H1 (cell line): ENCODE data around the gene LHFPL6.

Experiments
- BCL11A ChIP-seq, 2 experiments: IDR thresholded peaks; one replicate each; pipeline ENCODE4 v1.6.1; 2011; ENCODE audit warnings: low read depth in 2 of 2, low read length in 2 of 2, mild to moderate bottlenecking in 2 of 2
- BRCA1 ChIP-seq: IDR thresholded peaks from 2 replicates; pipeline ENCODE4 v1.6.1; 2012; ENCODE audit warnings: low read depth, low read length, improper control_type of control experiment
- CTCF ChIP-seq, 3 experiments: IDR thresholded peaks; 1 replicate in 2 of 3; 2 replicates in 1 of 3; pipeline versions ENCODE4 v1.5.1 to v1.6.1; 2011; ENCODE audit warnings: low read length in 3 of 3, mild to moderate bottlenecking in 3 of 3, inconsistent platforms in 2 of 3, low read depth in 1 of 3, moderate library complexity in 1 of 3; ENCODE audit not compliant: insufficient read depth in 1 of 3; ENCODE audit errors: control extremely low read depth in 1 of 3
- EP300 ChIP-seq, 2 experiments: IDR thresholded peaks; 1 replicate in 1 of 2; 2 replicates in 1 of 2; pipeline ENCODE4 v1.6.1; 2011 to 2012; ENCODE audit warnings: low read depth in 2 of 2, low read length in 2 of 2, mild to moderate bottlenecking in 2 of 2, borderline replicate concordance in 1 of 2, inconsistent platforms in 1 of 2, moderate library complexity in 1 of 2
- EZH2 ChIP-seq: fragments of 200-600 bp; sonication (generic); IDR thresholded peaks from 2 replicates; pipeline ENCODE4 v1.7.1; 2012; ENCODE audit warnings: low read depth, mild to moderate bottlenecking, moderate library complexity, low read length, inconsistent platforms; ENCODE audit not compliant: severe bottlenecking
- GABPA ChIP-seq: IDR thresholded peaks from 2 replicates; pipeline ENCODE4 v1.6.1; 2011; ENCODE audit warnings: mild to moderate bottlenecking, low read length, moderate library complexity, borderline replicate concordance; ENCODE audit not compliant: insufficient read depth
- JUN ChIP-seq: IDR thresholded peaks from 2 replicates; pipeline ENCODE4 v1.6.1; 2011; ENCODE audit warnings: low read depth, mild to moderate bottlenecking, improper control_type of control experiment, low read length
- POLR2A ChIP-seq, 2 experiments: IDR thresholded peaks; 1 replicate in 1 of 2; 2 replicates in 1 of 2; pipeline ENCODE4 v1.6.1; 2011; ENCODE audit warnings: low read depth in 2 of 2, low read length in 2 of 2, mild to moderate bottlenecking in 2 of 2; ENCODE audit errors: control extremely low read depth in 1 of 2
- SIN3A ChIP-seq, 2 experiments: IDR thresholded peaks in 1 of 2; conservative IDR thresholded peaks in 1 of 2; 2 replicates each; pipeline ENCODE4 v1.6.1; 2011 to 2012; ENCODE audit warnings: low read length in 2 of 2, improper control_type of control experiment in 1 of 2, low read depth in 1 of 2, mild to moderate bottlenecking in 1 of 2
- TEAD4 ChIP-seq: IDR thresholded peaks from 2 replicates; pipeline ENCODE4 v1.6.1; 2012; ENCODE audit warnings: low read depth, low read length, inconsistent platforms, mixed read lengths

GRCh38 chr13:39452417-39452816 lies 150.6 kb downstream of the LHFPL6 start:
- no peak for TF ChIP-seq GABPA
- no peak for TF ChIP-seq BCL11A (IDR thresholded peaks at IDR 0.05; ENCODE audit: low read depth in 2 of 2, low read length in 2 of 2)
- TF ChIP-seq POLR2A (IDR thresholded peaks at IDR 0.05; ENCODE audit: control extremely low read depth in 1 of 2, low read depth in 2 of 2, low read length in 2 of 2) = no peak
- no peak for TF ChIP-seq TEAD4
- no peak for TF ChIP-seq BRCA1
- TF ChIP-seq JUN = no peak
- TF ChIP-seq CTCF (IDR thresholded peaks at IDR 0.05; ENCODE audit: control extremely low read depth in 1 of 3, insufficient read depth in 1 of 3, low read depth in 1 of 3, low read length in 3 of 3) = no peak
- TF ChIP-seq EP300 (IDR thresholded peaks at IDR 0.05; ENCODE audit: borderline replicate concordance in 1 of 2, low read depth in 2 of 2, low read length in 2 of 2) = no peak
- TF ChIP-seq EZH2 = no peak
- no peak for TF ChIP-seq SIN3A (conservative IDR thresholded peaks at IDR 0.05 in 1 of 2, IDR thresholded peaks at IDR 0.05 in 1 of 2; ENCODE audit: low read depth in 1 of 2, low read length in 2 of 2)
